Lower lobe of right lung (tissue), 2 donors: ENCODE results near the gene NFYB. TPM values are rescaled to one million over a fixed set of nuclear protein-coding genes. Genes with fewer than 3 reads are reported as not detected.

ENCODE experiments used
- ATAC-seq, 2 donors: fragments of 200-7000 bp; cut with Tn5 transposase; one replicate each; pipeline ENCODE4 v1.9.1; 2020 to 2022; ENCODE audit warnings: mild to moderate bottlenecking in 2 of 2, moderate library complexity in 2 of 2
- DNase-seq: peaks from one replicate; pipeline ENCODE4 v3.0.0-alpha.2; 2020
- H3K27ac ChIP-seq: fragments of 200-600 bp; one replicate; pipeline ENCODE4 v1.8.0; 2022
- H3K27me3 ChIP-seq: fragments of 200-600 bp; one replicate; pipeline ENCODE4 v1.8.0; 2022; ENCODE audit warnings: low read depth
- H3K36me3 ChIP-seq: fragments of 200-600 bp; one replicate; pipeline ENCODE4 v1.8.0; 2022; ENCODE audit warnings: mild to moderate bottlenecking
- H3K4me1 ChIP-seq: fragments of 200-600 bp; one replicate; pipeline ENCODE4 v1.8.0; 2022
- H3K4me3 ChIP-seq: fragments of 200-600 bp; one replicate; pipeline ENCODE4 v1.8.0; 2022; ENCODE audit warnings: mild to moderate bottlenecking
- H3K9me3 ChIP-seq: fragments of 200-600 bp; one replicate; pipeline ENCODE4 v1.8.0; 2022
- CTCF ChIP-seq: fragments of 200-600 bp; IDR thresholded peaks from one replicate; pipeline ENCODE4 v1.8.0; 2022; ENCODE audit warnings: antibody characterized with exemption, mild to moderate bottlenecking
- intact Hi-C: fragments of 100-400 bp; cut with DNase I; formaldehyde crosslinking; loops from one replicate; pipeline ENCODE4 v1.11.0; 2022
- total RNA-seq: library from RNA; stranded (reverse); fragmentation: NEBNext Ultra II Directional; extraction: Animal tissue kit (Norgen Biotek cat#: 25700); gene quantifications from one replicate; pipeline ENCODE4 v1.2.1, GENCODE V29; 2021
- donor health status: DM: no; HTN: yes; CAD: no; lungs with severe emphysema.

Gene NFYB
- total RNA-seq, 1 donor from 2014 or later, result 31.2 TPM

GRCh38 chr12:104094284-104094683 lies 43.7 kb downstream of the NFYB start:
- no peak for TF ChIP-seq CTCF
- Histone ChIP-seq H3K27ac (no peak overlapping the region), H3K27me3 (no peaks in the 10 kb centered on the region), H3K4me3 (no peak overlapping the region), H3K4me1 (no peaks in the 10 kb centered on the region), H3K36me3 (peaks cover 84% of the 10 kb centered on the region), H3K9me3 (no peaks in the 10 kb centered on the region)
- intact Hi-C loops, result no loop called here
- no peak for DNase-seq
- ATAC-seq, result no peak

- Histone ChIP-seq H3K27me3 (no peaks in the 10 kb centered on the region), H3K27ac (no peak overlapping the region), H3K4me1 (no peaks in the 10 kb centered on the region), H3K9me3 (no peaks in the 10 kb centered on the region), H3K4me3 (no peak overlapping the region), H3K36me3 (peaks cover 84% of the 10 kb centered on the region)
- DNase-seq, result no peak
- intact Hi-C loops, result no loop called here
- TF ChIP-seq CTCF, result no peak
- no peak for ATAC-seq
Observed at GRCh38 chr12:104091136-104091535, 46.9 kb downstream of the NFYB start.

DNA sequence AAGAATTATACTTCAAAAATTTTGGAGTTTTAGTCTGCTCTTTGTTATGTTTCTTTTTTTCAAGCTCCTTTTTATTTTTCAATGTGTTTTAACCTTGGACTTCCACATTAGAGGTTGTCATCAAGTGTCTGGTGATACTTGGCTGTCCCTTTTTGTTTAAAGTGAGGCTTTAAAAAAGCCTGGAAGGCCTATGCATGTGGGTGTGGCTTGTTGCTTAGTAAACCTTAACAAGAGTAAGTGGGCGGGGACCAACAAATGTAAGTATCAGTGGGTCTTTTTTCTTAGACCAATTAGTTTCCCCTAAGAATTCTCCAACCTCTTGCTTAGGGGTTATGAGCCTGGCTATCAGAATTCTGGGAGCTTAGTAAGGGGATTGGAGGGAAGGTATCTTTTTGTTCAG lies 47.3 kb downstream of the NFYB start:
- Histone ChIP-seq H3K27ac (no peak overlapping the region), H3K36me3 (peaks cover 84% of the 10 kb centered on the region), H3K27me3 (no peaks in the 10 kb centered on the region), H3K9me3 (no peaks in the 10 kb centered on the region), H3K4me1 (no peaks in the 10 kb centered on the region), H3K4me3 (no peak overlapping the region)
- intact Hi-C loops, result no loop called here
- TF ChIP-seq CTCF, result no peak
- DNase-seq (no peak), ATAC-seq (no peak)

DNA sequence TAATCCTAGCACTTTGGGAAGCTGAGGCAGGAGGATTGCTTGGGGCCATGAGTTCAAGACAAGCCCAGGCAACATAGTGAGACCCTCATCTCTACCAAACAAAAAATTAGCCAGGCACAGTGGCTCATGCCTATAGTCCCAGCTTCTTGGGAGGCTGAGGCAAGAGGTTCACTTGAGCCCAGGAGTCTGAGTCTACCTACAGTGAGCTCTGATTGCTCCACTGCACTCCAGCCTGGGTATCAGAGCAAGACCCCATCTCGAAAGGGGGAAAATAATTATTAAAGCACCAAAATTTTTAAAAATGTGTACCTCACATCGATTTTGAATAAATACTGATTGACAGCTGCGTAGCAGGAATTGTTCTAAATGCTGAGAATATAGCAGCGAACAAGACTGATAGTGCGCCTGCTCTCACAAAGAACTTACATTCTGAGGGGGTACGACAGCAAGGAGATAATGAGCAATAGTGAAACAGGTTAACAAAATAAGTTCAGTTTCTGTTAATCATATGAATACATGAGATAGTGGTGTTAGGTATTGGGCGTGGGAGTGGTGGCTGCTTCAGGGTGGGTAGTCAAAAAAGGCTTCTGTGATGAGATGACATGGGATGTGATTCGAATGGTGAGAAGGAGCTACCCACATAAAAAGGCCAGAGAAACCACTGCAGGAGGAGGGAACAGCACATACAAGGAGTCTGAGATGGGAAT lies 54.1 kb downstream of the NFYB start:
- ATAC-seq (no peak), DNase-seq (no peak)
- H3K4me3 ChIP-seq, result no peak overlapping the region
- no peak overlapping the region for H3K27ac ChIP-seq
- H3K36me3 ChIP-seq, result peaks cover 88% of the 10 kb centered on the region
- intact Hi-C loops, result no loop called here
- H3K9me3 ChIP-seq, result no peaks in the 10 kb centered on the region
- H3K27me3 ChIP-seq, result no peaks in the 10 kb centered on the region
- H3K4me1 ChIP-seq, result no peaks in the 10 kb centered on the region
- no peak for TF ChIP-seq CTCF

GRCh38 chr12:104080764-104081163 lies 57.2 kb downstream of the NFYB start:
- DNase-seq (no peak), ATAC-seq (no peak)
- Histone ChIP-seq H3K4me3 (no peak overlapping the region), H3K27ac (no peak overlapping the region), H3K4me1 (no peaks in the 10 kb centered on the region), H3K36me3 (peaks cover 67% of the 10 kb centered on the region), H3K9me3 (no peaks in the 10 kb centered on the region), H3K27me3 (no peaks in the 10 kb centered on the region)
- intact Hi-C loops, result no loop called here
- no peak for TF ChIP-seq CTCF
